ENCODE measurements around the gene OTOS.

The OTOS gene

GRCh38 chr2:240142256-240142775 lies 1.9 kb upstream of the OTOS start:
- Histone ChIP-seq H3K4me3 (no peak overlapping the region), H3K27ac (no peak overlapping the region)
- no peak for DNase-seq (ENCODE audit: low spot score)
- TF ChIP-seq, protein P1, sequence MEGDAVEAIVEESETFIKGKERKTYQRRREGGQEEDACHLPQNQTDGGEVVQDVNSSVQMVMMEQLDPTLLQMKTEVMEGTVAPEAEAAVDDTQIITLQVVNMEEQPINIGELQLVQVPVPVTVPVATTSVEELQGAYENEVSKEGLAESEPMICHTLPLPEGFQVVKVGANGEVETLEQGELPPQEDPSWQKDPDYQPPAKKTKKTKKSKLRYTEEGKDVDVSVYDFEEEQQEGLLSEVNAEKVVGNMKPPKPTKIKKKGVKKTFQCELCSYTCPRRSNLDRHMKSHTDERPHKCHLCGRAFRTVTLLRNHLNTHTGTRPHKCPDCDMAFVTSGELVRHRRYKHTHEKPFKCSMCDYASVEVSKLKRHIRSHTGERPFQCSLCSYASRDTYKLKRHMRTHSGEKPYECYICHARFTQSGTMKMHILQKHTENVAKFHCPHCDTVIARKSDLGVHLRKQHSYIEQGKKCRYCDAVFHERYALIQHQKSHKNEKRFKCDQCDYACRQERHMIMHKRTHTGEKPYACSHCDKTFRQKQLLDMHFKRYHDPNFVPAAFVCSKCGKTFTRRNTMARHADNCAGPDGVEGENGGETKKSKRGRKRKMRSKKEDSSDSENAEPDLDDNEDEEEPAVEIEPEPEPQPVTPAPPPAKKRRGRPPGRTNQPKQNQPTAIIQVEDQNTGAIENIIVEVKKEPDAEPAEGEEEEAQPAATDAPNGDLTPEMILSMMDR (IDR thresholded peaks at IDR 0.05) = no peak

- Histone ChIP-seq H3K4me3 (no peak overlapping the region), H3K27ac (no peak overlapping the region)
- DNase-seq (ENCODE audit: low spot score) = no peak
- TF ChIP-seq, protein P1 (IDR thresholded peaks at IDR 0.05) = no peak
Observed at GRCh38 chr2:240141736-240142135, 1.3 kb upstream of the OTOS start.

DNA sequence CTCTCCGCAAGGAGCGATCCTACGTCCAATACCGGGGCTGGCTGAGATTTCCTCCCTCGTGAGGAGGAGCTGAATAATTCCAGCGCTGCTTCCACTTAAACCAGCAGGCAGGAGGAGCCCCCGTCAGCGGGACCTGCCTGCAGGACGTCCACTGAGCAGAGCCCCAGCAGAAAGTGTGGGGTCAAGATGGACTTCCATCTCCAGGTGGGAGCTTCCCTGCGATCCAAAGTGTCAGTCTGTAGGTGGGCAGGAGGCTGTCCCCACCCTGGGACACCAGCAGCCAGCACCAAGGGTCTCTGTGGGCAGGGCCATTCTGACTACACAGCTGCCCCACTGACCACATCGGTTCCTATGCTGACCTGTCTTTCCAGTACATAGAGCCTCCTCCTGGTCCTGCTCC lies 462 bp upstream of the OTOS start:
- H3K4me3 ChIP-seq = no peak overlapping the region
- no peak overlapping the region for H3K27ac ChIP-seq
- DNase-seq (ENCODE audit: low spot score) = no peak
- TF ChIP-seq, protein P1 (IDR thresholded peaks at IDR 0.05) = no peak

DNA sequence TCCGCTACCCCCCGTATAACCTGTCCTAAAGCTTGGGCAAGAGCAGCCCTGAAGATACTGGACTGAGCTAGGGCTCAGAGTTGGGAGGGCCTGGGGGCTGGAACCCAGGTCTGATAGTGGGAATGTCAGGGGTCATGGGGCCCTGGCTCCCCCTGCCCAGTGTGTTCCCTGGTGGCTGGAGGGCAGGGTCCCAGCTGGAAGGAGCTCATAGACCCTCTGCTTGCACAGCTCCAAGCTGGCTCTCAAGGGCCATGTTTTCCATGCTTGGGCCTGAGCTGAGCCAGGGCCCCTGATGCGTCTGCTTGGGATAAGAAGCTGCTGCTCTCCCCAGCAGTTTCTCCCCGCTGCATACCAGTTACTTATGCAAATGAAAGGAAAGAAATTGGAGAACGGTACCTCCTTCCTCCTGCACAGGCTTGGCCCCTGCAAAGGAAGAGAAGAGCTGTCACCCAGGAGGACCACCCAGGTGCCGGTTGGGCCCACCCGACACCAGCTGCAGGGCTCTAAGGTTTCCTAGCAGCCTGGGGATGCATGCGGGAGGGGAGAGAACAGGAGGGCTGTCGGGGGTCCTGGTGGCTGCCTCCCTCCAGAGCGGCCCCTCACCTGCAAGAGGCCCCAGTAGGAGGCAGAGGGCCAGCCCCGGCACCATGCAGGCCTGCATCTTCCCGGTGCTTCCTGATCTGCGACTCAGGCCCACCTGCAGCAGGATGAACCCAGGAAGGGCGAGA lies 628 bp downstream of the OTOS start:
- DNase-seq (ENCODE audit: low spot score) = no peak
- TF ChIP-seq, protein P1 (IDR thresholded peaks at IDR 0.05) = no peak
- Histone ChIP-seq H3K4me3 (no peak overlapping the region), H3K27ac (no peak overlapping the region)

- TF ChIP-seq, protein P1 (IDR thresholded peaks at IDR 0.05) = no peak
- Histone ChIP-seq H3K27ac (no peak overlapping the region), H3K4me3 (no peak overlapping the region)
- DNase-seq (ENCODE audit: low spot score) = peak; percentile 63
Observed at GRCh38 chr2:240139011-240139441, 1.4 kb downstream of the OTOS start.

GRCh38 chr2:240138254-240138984 lies 2.0 kb downstream of the OTOS start:
- Histone ChIP-seq H3K4me3 (no peak overlapping the region), H3K27ac (no peak overlapping the region)
- TF ChIP-seq, protein P1 (IDR thresholded peaks at IDR 0.05) = no peak
- DNase-seq (ENCODE audit: low spot score) = no peak

Data from coronary artery (tissue), 2 donors.